OCI-M2 (cell line): ENCODE data around the gene KLRF1.

Experiments used
- DNase-seq: peaks from one replicate; lab custom pipeline; 2025; ENCODE audit not compliant: unreplicated experiment; lab: John Stamatoyannopoulos, UW

Gene KLRF1

GRCh38 chr12:9808504-9808903 is 18.8 kb upstream of the KLRF1 start:
- DNase-seq = no peak

GRCh38 chr12:9809338-9809737 is 17.9 kb upstream of the KLRF1 start:
- no peak for DNase-seq

GRCh38 chr12:9809866-9810265 is 17.4 kb upstream of the KLRF1 start:
- DNase-seq = no peak

- no peak for DNase-seq
Measured at GRCh38 chr12:9810671-9811070, 16.6 kb upstream of the KLRF1 start.

- no peak for DNase-seq
Measured at GRCh38 chr12:9811621-9812020, 15.7 kb upstream of the KLRF1 start.

GRCh38 chr12:9813821-9814798 is 13.2 kb upstream of the KLRF1 start:
- DNase-seq = no peak

GRCh38 chr12:9820281-9820930 is 6.9 kb upstream of the KLRF1 start:
- no peak for DNase-seq

GRCh38 chr12:9829483-9829882 is 2.2 kb downstream of the KLRF1 start:
- DNase-seq = no peak

GRCh38 chr12:9829982-9830381 is 2.7 kb downstream of the KLRF1 start:
- DNase-seq = no peak

- DNase-seq = no peak
Measured at GRCh38 chr12:9831720-9832119, 4.4 kb downstream of the KLRF1 start.

- no peak for DNase-seq
Measured at GRCh38 chr12:9843407-9843806, 16.1 kb downstream of the KLRF1 start.

- DNase-seq = no peak
Measured at GRCh38 chr12:9848899-9849298, 21.6 kb downstream of the KLRF1 start.

- DNase-seq = no peak
Measured at GRCh38 chr12:9851050-9851449, 23.8 kb downstream of the KLRF1 start.

GRCh38 chr12:9851927-9852326 is 24.6 kb downstream of the KLRF1 start:
- no peak for DNase-seq

GRCh38 chr12:9856151-9856550 is 28.9 kb downstream of the KLRF1 start:
- DNase-seq = no peak

GRCh38 chr12:9856894-9857293 is 29.6 kb downstream of the KLRF1 start:
- DNase-seq = no peak

- DNase-seq = no peak
Measured at GRCh38 chr12:9858135-9858534, 30.9 kb downstream of the KLRF1 start.

GRCh38 chr12:9864913-9865675 is 37.8 kb downstream of the KLRF1 start:
- no peak for DNase-seq

- no peak for DNase-seq
Measured at GRCh38 chr12:9866860-9867269, 39.6 kb downstream of the KLRF1 start.

- no peak for DNase-seq
Measured at GRCh38 chr12:9867531-9867930, 40.2 kb downstream of the KLRF1 start.

- DNase-seq = no peak
Measured at GRCh38 chr12:9868311-9868801, 41.1 kb downstream of the KLRF1 start.
